ENCODE data around the gene EDAR.
A peak's percentile ranks its signal among the peaks of the same experiment; 100 is the strongest.

The EDAR gene

DNA sequence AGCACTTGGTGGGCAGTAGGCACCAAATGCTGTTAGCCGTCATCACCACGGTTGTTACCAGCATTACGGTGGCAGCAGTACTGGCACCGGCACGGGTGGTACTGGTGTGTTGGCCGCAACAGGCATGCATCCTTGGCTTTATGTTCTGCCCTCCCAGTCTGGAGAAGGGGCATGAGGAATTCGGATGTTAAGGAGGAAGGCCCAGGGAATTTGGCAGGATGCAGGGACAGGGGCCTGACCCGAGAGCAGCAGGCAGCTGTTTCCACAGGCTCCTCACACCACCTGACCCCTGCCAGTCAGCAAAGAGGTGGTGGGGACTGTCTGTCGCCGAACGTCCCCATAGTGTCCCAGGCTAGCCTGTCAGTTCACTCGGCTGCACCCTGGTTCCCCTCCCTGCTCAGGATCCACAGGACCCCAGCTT lies 79.0 kb downstream of the EDAR start:
- Mint-ChIP-seq H3K36me3 (ENCODE audit: low read depth) (peaks cover 21% of the 10 kb centered on the region), H3K27ac (no peak overlapping the region), H3K4me1 (peaks cover 5% of the 10 kb centered on the region), H3K27me3 (ENCODE audit: low read depth, poor library complexity) (peaks cover 3% of the 10 kb centered on the region), H3K9me3 (no peaks in the 10 kb centered on the region), H3K4me3 (no peak overlapping the region)
- TF ChIP-seq, protein P1, sequence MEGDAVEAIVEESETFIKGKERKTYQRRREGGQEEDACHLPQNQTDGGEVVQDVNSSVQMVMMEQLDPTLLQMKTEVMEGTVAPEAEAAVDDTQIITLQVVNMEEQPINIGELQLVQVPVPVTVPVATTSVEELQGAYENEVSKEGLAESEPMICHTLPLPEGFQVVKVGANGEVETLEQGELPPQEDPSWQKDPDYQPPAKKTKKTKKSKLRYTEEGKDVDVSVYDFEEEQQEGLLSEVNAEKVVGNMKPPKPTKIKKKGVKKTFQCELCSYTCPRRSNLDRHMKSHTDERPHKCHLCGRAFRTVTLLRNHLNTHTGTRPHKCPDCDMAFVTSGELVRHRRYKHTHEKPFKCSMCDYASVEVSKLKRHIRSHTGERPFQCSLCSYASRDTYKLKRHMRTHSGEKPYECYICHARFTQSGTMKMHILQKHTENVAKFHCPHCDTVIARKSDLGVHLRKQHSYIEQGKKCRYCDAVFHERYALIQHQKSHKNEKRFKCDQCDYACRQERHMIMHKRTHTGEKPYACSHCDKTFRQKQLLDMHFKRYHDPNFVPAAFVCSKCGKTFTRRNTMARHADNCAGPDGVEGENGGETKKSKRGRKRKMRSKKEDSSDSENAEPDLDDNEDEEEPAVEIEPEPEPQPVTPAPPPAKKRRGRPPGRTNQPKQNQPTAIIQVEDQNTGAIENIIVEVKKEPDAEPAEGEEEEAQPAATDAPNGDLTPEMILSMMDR (IDR thresholded peaks at IDR 0.05), result no peak
- no peak for DNase-seq

DNA sequence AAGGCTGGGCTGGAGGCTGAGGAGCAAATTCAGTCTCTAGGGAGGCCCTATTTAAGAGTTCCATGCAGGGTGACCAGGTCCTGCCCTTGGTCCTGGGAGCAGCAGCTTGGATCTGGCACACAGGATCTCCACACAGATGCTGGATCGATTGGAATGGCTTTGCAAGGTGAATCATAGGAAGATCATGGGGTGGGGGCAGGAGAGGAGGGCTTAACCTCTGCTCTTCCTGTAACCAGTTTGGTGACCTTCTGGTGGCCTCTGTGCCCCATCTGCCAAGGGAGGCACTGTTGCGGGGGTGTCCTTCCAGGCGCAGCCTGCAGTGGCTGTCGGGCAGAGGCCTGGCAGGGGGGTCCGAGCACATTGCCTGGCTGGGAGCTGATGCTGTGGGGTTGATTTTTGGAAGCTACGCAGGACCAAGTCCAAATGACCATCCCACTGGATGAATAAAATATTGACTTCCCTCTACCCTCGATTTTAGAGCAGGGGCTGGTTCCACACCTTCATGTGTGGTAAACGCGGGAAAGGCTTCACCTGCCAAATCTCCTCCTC lies 79.7 kb downstream of the EDAR start:
- H3K27me3 Mint-ChIP-seq (ENCODE audit: low read depth, poor library complexity), result peaks cover 3% of the 10 kb centered on the region
- peak overlapping the region; percentile 66 for H3K27ac Mint-ChIP-seq
- no peaks in the 10 kb centered on the region for H3K9me3 Mint-ChIP-seq
- H3K36me3 Mint-ChIP-seq (ENCODE audit: low read depth), result peaks cover 26% of the 10 kb centered on the region
- TF ChIP-seq, protein P1 (IDR thresholded peaks at IDR 0.05), result no peak
- H3K4me3 Mint-ChIP-seq, result no peak overlapping the region
- H3K4me1 Mint-ChIP-seq, result peaks cover 5% of the 10 kb centered on the region
- DNase-seq, result no peak

DNA sequence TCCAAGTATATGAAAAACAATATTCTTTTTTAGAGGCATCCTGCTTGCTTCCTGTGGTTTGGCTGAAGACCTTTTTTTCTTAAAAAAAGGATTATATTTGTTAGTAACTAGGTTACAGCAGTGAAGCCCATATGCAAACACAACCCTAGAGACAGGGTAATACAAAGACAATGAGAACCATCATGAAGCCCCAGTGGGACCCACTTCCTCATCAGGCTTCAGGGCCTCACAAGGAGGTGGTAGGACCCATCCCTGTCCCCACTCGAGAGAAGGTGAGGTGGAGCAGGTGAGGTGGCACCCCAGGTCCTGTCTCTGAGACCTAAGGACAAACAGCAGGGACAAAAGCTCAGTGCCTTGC lies 80.3 kb downstream of the EDAR start:
- DNase-seq, result no peak
- Mint-ChIP-seq H3K36me3 (ENCODE audit: low read depth) (peaks cover 33% of the 10 kb centered on the region), H3K4me3 (no peak overlapping the region), H3K27me3 (ENCODE audit: low read depth, poor library complexity) (peaks cover 3% of the 10 kb centered on the region), H3K9me3 (no peaks in the 10 kb centered on the region), H3K27ac (no peak overlapping the region), H3K4me1 (peaks cover 5% of the 10 kb centered on the region)
- TF ChIP-seq, protein P1 (IDR thresholded peaks at IDR 0.05), result no peak

DNA sequence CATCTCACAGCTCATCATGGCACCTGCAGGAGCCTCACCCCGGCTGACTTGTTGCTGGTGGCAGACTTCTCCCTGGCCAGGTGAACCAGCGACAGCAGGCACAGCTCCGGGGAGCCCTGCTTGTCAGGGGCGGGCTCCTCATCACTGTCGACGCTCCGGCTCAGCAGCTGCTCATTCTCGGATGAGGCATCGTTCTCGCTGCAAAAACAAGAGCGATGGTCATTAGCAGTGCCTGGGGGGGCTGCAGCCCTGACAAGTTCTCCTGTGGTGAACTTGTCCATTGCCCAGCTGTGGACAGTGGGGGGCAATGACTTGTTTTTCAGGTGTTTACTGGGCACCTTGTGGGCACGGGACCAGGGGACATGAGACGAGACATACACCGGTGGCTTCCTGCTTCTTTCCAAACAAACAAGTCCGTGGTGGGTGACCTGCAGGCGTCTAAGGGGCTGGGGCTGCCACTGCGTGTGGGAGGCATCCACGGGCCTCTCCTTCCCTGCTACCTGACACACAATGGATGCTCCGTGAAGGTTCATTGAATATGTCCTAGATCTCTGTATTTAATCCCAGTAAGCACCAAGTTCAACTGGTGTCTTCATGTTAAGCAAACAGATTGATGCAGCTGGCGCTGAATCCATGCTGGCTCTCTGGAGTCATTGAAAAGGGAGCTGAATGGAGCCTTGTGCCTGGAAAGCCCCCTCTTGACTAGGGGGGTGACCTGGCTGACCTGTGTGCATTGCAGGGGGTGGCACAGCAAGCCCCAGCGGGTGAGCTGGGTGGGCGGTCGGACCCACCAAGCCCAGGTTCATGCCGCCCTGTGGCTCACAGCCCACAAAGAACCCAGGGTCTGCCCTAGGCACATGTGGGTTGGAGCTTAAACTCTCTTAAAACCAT lies 81.0 kb downstream of the EDAR start:
- H3K27ac Mint-ChIP-seq, result peak overlapping the region; percentile 22
- H3K4me1 Mint-ChIP-seq, result peaks cover 5% of the 10 kb centered on the region
- H3K27me3 Mint-ChIP-seq (ENCODE audit: low read depth, poor library complexity), result peaks cover 3% of the 10 kb centered on the region
- H3K4me3 Mint-ChIP-seq, result no peak overlapping the region
- no peak for DNase-seq
- TF ChIP-seq, protein P1 (IDR thresholded peaks at IDR 0.05), result no peak
- H3K36me3 Mint-ChIP-seq (ENCODE audit: low read depth), result peaks cover 39% of the 10 kb centered on the region
- no peaks in the 10 kb centered on the region for H3K9me3 Mint-ChIP-seq

DNA sequence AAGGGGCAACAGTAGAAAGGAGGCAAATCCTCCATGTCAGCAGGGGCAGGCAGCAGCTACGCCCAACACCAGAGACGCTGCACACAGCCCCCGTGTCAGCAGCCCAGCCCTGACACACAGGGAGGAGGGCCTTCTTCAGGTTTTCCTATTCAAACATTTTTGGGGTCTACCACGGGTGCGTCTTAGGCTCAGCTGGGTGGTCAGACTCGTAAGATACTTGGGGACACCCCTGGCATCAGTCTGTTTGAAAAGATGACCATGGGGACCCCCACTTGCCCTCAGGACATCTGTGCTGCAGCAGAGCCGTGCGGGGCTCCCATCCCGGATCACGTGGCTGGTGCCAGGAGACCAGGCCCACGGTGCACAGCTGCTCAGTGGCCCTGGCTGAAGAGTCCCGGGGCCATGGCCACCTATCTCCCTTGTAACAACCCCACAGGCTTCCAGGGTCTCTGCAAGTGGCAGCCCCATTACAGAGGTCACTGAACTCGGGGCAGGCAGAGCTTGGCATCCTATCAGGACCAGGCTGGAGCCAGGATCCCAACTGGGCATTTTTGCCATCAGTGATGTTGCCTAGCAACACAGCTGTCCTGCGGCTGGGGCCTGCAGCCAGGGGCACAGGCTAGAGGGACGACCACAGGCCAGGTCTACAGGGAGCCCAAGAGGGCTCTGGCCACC lies 82.5 kb downstream of the EDAR start:
- Mint-ChIP-seq H3K27ac (no peak overlapping the region), H3K36me3 (ENCODE audit: low read depth) (peaks cover 42% of the 10 kb centered on the region)

More for the DNA sequence above, 82.5 kb downstream of the EDAR start:
- no peak overlapping the region for H3K4me3 Mint-ChIP-seq
- DNase-seq, result no peak
- peaks cover 5% of the 10 kb centered on the region for H3K4me1 Mint-ChIP-seq
- peaks cover 2% of the 10 kb centered on the region for H3K27me3 Mint-ChIP-seq (ENCODE audit: low read depth, poor library complexity)
- peaks cover 5% of the 10 kb centered on the region for H3K9me3 Mint-ChIP-seq
- TF ChIP-seq, protein P1 (IDR thresholded peaks at IDR 0.05), result no peak
